GM21717 (cell line): ENCODE measurements around the gene MKRN2OS.

ENCODE experiments used
- ATAC-seq: cut with Tn5 transposase; IDR thresholded peaks from one replicate; pipeline ENCODE4 v1.9.1; 2021; ENCODE audit warnings: mild to moderate bottlenecking, moderate library complexity; ENCODE audit not compliant: unreplicated experiment

Gene MKRN2OS, protein sequence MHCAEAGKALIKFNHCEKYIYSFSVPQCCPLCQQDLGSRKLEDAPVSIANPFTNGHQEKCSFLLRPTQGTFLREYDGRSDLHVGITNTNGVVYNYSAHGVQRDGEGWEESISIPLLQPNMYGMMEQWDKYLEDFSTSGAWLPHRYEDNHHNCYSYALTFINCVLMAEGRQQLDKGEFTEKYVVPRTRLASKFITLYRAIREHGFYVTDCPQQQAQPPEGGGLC

DNA sequence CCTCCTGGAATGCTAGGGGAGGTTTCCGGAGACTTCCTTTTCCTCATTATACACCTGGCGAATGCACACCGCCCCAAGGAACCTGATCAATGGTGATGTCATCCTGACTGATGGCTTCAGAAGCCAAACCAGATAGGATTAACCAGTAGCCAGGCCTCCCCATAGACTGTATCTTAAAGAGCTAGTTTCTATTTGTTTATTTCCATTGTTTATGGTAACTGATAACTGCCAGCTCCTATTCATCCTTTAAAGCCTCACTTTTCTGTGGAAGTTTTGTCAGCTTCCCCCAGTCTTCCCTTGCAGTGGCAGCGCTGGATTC lies at the start of gene MKRN2OS:
MKRN2OS (minus strand) TSS at position 27 of the 319 bp plus-strand sequence. CDS start 35 bp downstream, outside the sequence.
- ATAC-seq, result no peak

DNA sequence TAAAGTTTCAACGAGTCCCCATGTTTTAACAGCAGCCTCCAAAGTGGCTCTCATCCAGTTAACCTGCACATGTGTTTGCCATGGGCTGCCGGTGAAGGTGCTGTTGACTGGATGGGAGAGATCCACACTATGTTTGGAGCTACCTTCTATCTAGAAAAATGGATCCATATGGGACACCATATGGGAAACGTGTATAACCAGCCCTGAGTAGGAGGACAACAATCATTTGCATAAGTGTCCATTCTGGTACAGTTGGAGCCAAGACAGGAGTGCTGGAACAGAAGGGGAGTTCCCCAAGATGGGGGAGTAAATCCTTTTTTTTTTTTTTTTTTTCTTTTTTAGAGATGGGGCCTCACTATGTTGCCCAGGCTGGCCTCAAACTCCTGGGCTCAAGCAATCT lies 48.2 kb upstream of the MKRN2OS start:
- ATAC-seq, result no peak

DNA sequence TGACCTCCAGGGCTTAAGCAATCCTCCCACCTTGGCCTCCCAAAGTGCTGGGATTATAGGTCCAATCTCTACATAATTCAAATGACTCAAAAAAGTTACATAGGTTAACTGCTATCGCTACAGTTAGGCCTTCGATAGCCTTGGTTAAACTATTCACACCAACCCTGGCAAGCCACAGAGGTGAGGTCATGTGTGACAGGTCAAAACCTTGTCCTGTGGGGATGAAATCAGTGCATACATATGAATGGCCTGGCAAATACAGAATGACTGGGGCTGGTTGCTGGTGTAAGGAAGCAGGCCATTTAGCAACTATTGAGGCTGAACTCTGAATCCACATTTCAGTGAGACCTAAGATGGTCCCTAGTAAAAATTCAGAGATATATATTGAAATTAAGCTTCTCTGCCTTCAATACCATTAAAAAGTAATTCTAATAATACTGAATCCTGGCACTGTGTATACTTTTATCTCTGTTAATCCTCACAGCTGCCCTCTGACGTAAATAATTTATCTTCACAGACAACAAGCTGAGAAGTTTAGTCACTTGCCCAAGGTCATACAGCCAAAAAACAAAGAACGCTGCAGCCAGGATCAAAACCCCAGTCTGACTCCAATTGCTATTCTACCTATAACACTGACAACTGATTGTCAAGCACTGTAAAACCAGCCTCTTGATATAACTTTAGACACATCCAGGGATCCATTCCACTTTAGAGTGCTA lies 46.9 kb upstream of the MKRN2OS start:
- ATAC-seq, result no peak

DNA sequence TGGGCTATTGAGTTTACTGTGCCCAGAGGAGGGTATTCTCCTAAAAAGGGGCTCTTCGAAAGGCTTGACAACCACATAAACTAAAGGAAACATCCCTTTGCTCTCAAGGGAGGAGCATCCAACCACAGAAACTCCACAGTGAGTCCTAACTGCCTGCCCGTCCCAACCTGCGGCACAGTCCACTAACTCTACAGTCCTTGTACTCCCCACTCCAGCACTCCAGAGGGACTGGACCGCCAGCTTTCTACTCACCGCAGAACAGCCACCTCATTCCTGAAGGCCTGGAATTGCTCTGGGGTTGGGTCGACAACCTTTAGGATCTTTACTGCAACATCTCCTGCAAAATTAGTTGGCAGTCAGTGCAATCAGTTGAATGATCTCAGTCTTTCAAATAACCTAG lies 46.2 kb upstream of the MKRN2OS start:
- ATAC-seq, result no peak

DNA sequence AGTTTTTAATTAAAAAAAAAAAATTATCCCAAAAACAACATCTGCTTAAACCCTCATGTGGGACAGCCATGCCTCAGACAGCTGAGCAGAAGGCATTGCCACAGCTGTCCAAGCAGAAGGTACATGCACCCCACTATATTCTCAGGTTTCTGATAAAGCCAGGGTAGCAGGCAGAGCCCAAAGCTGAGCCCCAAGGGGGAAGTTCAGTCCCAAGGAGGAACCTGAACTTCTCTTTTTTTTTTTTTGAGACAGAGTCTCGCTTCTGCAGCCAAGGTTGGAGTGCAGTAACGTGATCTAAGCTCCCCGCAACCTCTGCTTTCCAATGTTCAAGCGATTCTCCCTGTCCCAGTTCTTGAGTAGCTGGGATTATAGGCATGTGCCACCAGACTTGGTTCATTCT lies 44.8 kb upstream of the MKRN2OS start:
- ATAC-seq, result no peak

DNA sequence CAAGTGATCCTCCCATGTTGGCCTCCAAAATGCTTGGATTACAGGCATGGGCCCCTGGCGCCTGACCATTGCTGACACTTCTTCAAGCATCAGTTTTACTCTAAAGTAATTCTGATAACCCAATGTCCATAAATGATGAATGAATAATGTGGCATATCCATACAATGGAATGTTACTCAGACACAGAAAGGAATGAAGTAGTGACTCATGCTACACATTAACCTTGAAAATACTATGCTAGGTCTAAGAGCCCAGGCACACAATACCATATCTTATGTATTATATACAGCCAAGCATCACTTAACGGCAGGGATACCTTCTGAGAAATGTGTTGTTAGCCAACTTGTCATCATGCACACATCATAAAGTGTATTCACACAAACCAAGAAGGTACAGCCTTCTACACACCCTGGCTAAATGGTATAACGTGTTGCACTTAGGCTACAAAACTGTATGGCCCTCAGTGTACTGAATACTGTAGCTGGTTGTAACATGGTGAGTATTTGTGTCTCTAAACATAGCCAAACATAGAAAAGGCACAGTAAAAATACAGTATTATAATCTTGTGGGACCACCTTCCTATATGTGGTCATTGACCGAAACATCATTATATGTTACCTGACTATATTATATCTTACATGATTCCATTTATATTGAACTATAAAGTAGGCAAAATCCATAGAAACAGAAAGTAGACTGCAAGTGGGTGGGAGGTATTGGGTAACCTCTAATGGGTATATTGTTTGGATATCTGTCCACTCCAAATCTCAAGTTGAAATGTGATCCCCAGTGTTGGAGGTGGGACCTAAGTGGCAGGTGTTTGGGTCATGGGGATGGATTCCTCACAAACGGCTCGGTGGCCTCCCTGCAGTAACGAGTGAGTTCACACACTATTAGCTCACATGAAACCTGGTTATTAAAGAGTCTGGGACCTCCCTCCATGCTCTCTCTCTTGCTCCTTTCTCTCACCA lies 43.0 kb upstream of the MKRN2OS start:
- no peak for ATAC-seq

DNA sequence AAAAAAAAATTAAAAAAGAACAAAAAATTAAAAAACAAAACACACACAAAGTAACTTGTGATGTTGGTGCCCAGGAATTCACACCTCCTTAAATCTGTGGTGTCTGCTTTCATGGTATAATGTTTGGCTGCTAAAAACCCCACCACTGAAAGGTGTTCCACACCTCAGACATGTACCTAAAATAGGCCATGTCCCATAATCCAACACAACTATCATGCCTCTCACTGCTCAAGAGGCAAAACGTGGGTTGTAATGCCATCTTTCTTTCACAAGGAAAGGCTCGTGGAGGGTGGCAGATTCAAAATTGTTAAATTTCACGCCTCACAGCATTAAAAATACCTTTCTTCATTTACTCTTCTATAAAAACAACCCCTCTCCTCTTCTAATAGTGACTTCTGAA lies 41.1 kb upstream of the MKRN2OS start:
- no peak for ATAC-seq

DNA sequence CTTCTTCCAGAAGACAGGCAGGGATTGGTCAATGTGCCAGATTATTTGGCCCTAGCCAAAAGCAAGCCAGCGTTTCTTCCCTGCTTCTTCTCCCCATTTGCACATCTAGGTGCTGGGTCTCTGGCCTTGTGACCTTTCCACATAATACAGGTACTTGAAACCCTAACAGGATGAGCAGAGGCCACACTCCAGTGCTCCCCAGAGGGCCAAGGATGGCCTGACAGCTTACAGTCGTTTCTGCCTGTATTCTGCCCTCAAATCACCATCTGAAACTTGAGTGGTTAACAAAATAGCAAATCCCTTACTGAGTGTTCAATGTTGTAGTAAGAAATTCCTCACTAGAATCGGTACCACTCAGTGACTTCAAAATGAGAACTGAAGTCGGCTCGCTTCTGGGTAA lies 40.7 kb upstream of the MKRN2OS start:
- no peak for ATAC-seq

DNA sequence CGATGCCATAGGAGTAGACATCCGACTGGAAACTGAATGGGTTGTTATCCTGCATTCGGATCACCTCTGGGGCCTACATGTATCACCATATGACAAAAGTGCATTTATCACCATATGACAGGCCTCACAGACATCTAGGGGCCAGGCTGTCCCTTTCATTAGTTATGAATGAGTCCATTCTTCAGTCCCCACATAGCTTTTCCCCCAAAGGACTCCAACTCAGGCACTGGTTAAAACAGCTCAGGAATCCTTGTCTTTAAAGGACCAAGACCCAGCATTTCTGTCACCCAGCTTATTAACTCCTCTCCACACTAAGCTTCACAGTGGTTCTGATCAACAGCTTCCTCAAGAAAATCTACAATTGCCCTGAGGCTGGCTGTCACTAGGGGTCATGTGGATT lies 39.9 kb upstream of the MKRN2OS start:
- ATAC-seq, result no peak

DNA sequence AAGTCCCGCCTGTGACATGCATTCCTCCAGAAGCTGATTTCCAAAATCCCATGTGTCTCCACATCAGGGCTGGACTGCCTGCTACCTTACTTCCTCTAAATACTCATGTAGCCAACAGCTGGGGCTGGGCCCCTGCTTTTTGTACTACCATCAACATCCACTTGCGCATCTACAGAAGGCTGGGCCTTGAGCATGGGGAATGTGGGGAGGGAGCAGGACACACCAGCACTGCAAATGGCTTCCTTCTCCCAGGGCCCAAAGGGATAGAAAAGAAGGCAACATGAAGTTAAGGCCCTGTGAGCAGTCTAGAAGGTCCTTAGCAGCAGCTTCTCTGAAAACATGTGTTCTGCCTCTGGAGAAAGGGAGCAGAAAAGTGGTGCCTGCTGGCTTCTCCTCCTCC lies 38.8 kb upstream of the MKRN2OS start:
- ATAC-seq, result no peak

DNA sequence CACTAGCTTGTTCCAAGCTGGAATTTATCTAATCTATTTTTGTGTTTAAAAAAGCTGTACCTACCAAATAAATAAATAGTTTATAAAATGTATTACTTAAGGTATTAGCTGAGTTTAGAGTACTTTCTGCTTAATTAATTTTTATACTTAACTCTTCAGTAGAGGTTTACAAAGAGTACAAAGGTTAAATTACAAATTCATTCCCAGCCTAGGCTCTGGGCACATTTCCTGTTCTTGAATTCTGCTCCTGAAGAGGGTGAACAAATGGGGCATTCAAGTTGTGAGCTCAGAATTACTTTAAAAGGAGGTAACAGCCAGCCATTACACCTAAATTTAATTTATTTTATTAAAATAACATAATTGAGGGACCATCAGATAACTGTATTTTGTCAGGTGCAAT lies 38.0 kb upstream of the MKRN2OS start:
- no peak for ATAC-seq

DNA sequence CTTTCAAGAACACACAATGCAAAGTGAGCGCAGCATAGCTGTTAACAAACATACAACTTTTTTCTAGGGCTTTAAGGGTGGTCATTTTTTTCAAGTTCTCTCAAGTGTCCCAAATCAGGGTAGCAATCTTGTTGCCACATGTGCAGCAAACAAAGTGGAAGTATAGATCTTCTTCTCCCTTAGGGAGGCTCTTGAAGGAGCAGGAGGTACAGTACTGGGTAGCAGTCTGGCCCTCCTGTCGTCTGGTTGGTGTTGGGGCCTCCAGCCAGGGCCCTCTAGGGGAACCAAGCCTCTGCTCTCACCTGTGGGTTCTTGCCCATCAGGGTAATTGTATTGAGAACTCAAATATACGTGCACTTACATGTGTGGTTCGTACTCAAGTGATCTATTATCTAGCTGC lies 37.4 kb upstream of the MKRN2OS start:
- no peak for ATAC-seq

DNA sequence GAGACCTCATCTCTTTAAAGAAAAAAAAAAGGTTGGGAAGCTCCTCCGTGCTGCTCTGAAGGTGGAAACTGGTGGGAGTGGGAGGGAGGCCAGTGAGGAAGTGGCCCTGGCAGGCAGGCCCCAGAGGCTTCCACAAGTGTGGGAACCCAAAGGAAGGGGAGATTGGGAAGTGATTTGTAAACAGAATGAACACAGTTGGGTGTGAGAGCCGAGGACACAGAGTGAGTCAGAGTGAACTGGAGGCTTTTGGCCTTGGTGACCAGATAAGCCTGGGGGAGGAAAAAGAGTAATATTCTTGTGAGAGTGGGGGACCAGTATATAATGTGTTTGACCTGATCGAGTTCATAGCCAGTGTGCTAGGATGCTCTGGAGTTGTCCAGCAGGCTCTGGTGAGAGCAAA lies 34.6 kb upstream of the MKRN2OS start:
- ATAC-seq, result no peak

DNA sequence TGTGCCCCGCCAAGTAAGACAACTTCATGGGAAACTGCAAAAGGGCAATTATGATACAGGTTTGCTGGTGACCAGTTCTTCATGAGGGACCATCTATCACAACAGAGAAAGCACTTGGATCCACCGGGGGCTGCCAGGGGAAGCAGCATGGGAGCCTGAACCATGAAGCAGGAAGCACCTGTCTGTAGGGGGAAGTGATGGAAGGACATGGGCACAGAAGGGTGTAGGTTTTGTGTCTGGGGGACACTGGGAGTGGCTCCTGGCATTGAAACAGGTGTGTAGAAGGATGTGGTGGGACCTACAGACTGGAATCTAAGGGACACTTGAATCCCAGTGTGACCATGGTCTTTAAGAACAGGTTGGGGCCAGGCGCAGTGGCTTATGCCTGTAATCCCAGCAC lies 34.2 kb upstream of the MKRN2OS start:
- no peak for ATAC-seq

DNA sequence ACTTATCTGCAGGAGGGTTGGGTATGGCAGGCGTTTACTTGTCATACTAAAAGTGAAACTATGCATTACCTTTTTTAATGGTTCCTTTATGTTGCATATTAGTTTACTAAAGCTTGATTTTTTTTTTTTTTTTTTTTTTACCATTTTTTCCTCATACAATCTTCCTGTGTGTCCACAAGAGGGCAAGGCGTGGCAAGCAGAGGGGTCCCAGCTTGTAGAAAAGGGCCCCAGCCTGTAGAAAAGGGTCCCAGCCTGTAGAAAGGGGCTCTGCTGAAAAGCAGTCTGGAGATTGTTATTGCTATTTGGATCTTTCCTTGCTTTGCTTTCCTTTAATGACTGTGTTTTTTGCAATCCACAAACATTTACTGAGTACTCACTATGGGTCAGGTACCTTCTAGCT lies 33.4 kb upstream of the MKRN2OS start:
- no peak for ATAC-seq

DNA sequence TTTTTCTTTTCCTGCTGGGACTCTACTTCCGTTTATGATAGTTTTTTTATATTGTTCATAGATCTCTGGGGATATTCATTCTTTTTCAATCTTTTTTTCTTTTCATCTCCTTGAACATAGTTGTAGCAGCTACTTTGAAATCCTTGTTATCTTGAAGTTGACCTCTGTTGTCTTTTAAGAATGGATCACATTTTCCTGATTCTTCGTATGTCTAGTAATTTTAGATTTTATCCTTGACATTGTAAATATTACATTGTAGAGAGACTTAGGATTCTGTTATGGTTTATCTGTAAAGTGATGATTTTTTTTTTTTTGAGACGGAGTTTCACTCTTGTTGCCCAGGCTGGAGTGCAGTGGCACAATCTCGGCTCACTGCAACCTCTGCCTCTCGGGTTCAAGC lies 32.1 kb upstream of the MKRN2OS start:
- no peak for ATAC-seq

DNA sequence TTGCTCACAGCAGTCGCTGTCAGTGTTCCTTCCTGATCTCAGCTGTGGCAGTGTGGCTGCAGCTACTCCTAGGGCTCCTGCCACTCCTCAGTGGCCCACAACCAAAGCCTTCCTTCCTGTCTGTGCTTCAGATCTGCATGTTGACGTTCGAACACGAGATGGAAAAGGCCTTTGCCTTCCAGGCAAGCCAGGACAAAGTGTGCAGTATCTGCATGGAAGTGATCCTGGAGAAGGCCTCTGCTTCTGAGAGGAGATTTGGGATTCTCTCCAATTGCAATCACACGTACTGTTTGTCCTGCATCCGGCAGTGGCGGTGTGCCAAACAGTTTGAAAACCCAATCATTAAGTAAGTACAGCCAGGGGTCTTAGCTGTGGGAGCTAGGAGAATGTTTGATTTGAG lies 29.4 kb upstream of the MKRN2OS start:
- no peak for ATAC-seq

DNA sequence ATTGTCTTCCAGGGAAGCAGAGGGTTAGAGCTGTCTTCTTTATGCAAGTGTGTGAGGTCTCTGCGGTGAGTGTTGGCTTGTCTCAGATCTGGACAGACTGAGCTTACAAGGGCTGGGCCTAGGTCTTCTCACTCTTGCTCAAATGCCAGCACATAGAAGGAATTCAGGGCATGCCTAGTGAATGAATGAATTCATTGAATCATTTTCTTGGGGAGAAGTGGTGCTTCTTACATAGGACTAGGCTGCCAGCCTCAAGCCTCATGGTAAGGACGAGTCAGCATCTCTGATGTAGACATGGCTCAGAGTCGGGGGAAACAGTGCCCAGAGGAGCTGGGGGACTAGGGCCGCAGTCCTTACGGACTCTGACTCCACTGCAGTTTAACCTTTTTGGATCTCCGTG lies 28.8 kb upstream of the MKRN2OS start:
- ATAC-seq, result no peak

DNA sequence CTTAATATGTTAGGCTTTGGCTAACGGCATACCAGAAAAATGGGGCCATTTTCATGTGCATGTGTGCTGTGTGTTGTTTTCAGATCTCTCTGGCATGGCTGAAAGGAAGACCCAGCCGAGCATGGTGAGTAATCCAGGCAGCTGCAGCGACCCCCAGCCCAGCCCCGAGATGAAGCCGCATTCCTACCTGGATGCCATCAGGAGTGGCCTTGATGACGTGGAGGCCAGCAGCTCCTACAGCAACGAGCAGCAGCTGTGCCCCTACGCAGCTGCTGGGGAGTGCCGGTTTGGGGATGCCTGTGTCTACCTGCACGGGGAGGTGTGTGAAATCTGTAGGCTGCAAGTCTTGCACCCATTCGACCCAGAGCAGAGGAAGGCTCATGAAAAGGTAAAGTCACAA lies 26.7 kb upstream of the MKRN2OS start:
- no peak for ATAC-seq

DNA sequence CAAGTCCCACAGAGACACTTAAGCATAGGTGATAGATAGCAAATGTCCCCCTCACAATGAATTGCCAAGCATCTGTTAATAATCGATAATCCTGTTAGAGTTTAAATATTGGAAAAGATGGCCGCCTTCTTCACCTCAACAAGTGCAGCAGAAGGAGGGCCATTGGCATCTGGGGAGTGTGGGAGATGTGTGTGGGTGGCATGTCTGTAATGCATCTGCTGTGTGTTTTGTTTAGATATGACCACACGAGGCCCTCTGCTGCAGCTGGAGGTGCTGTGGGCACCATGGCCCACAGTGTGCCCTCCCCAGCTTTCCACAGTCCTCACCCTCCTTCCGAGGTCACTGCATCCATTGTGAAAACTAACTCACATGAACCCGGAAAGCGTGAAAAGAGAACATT lies 24.5 kb upstream of the MKRN2OS start:
- ATAC-seq, result no peak

DNA sequence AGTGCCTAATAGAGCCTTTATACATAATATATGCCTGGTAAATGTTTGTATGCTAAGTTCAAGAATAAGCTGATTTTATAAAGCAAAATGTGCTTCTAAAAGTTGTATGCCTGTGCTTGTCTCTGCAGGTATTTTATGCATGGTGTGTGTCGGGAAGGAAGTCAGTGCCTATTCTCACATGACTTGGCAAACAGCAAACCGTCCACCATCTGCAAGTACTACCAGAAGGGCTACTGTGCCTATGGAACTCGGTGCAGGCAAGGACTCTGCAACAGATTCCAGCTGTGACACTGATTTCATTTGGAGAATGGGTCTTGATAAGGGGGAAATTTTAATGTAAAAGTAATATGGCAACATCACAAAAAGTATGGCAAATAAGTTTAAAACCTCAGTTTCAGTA lies 23.4 kb upstream of the MKRN2OS start:
- no peak for ATAC-seq

DNA sequence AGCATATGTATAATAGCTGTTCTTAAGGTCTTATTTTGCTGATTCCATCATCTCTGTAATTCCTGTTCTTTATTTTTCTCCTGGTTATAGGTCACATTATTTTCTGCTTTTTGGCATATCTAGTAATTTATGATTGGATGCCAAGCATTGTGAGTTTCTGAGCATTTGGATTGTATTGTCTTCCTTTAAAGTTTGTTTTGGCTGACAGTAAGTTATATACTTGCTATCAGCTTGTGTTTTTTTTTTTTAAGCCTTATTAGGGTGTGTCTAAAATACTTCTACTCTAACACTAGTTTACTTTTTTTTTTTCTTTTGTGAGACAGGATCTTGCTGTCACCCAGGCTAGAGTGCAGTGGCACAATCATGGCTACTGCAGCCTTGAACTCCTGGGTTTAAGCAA lies 21.7 kb upstream of the MKRN2OS start:
- no peak for ATAC-seq
